Effector memory CD4-positive, alpha-beta T cell (primary cell): ENCODE data around the gene GTPBP2.
"Not testable (repeated sequence)": the region's sequence is repeated elsewhere in the genome, so short reads cannot be mapped to it uniquely, and the experiment has no call there.

Experiments
- DNase-seq, 3 donors: peaks; one replicate each; pipeline ENCODE4 v3.0.0-alpha.2; 2020
- H3K27ac ChIP-seq: 2 replicates; pipeline ENCODE4 v1.7.0; 2013; ENCODE audit warnings: mild to moderate bottlenecking, low read length, moderate library complexity; ENCODE audit not compliant: insufficient read depth, poor library complexity, severe bottlenecking
- H3K27me3 ChIP-seq: replicated peaks from 2 replicates; pipeline ENCODE4 v1.7.0; 2013; ENCODE audit warnings: mild to moderate bottlenecking, low read length; ENCODE audit not compliant: insufficient read depth, control insufficient read depth, poor library complexity, severe bottlenecking
- H3K36me3 ChIP-seq: 2 replicates; pipeline ENCODE4 v1.7.0; 2013; ENCODE audit warnings: mild to moderate bottlenecking, low read length, moderate library complexity; ENCODE audit not compliant: control insufficient read depth, insufficient read depth
- H3K4me1 ChIP-seq: 2 replicates; pipeline ENCODE4 v1.7.0; 2013; ENCODE audit warnings: low read length, mild to moderate bottlenecking; ENCODE audit not compliant: control insufficient read depth, insufficient read depth, poor library complexity, severe bottlenecking
- H3K4me3 ChIP-seq: 2 replicates; pipeline ENCODE4 v1.7.0; 2013; ENCODE audit warnings: low read length, low read depth, mild to moderate bottlenecking; ENCODE audit not compliant: insufficient read depth, poor library complexity, severe bottlenecking
- H3K9me3 ChIP-seq: 2 replicates; pipeline ENCODE4 v1.7.0; 2013; ENCODE audit warnings: mild to moderate bottlenecking, low read length, moderate library complexity; ENCODE audit not compliant: control insufficient read depth

Gene GTPBP2

GRCh38 chr6:43608807-43609206, 20.3 kb downstream of the GTPBP2 start:
- Histone ChIP-seq H3K4me1 (no peaks in the 10 kb centered on the region), H3K36me3 (peaks cover 30% of the 10 kb centered on the region), H3K9me3 (no peaks in the 10 kb centered on the region), H3K27me3 (no peaks in the 10 kb centered on the region), H3K27ac (no peak overlapping the region), H3K4me3 (no peak overlapping the region)
- DNase-seq = no peak

GRCh38 chr6:43608310-43608763, 20.7 kb downstream of the GTPBP2 start:
- Histone ChIP-seq H3K4me1 (no peaks in the 10 kb centered on the region), H3K9me3 (no peaks in the 10 kb centered on the region), H3K4me3 (no peak overlapping the region), H3K27ac (no peak overlapping the region), H3K36me3 (peaks cover 31% of the 10 kb centered on the region), H3K27me3 (no peaks in the 10 kb centered on the region)
- DNase-seq = peak in 2 of 3 donors; percentile 8 to 36

DNA sequence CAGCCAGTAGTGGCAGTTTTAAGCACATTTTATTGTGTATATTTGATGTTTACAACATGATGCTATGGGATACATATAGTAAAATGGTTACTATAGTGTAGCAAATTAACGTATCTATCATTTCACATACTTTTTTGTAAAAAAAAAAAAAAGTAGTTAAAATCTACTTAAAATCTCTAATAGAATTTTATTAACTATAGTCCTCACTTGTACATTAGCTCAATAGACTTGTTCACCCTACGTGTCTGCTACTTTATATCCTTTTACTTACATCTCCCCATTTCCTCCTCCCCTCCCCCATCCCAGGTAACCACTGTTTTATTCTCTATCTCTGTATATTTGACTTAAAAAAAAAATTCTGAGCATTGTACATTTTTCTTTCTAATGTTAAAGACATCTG, 23.0 kb downstream of the GTPBP2 start:
- H3K27me3 ChIP-seq = no peaks in the 10 kb centered on the region
- H3K4me3 ChIP-seq = no peak overlapping the region
- no peaks in the 10 kb centered on the region for H3K4me1 ChIP-seq
- DNase-seq = no peak
- no peak overlapping the region for H3K27ac ChIP-seq
- H3K9me3 ChIP-seq = no peaks in the 10 kb centered on the region
- H3K36me3 ChIP-seq = peaks cover 33% of the 10 kb centered on the region

GRCh38 chr6:43604174-43604573, 24.9 kb downstream of the GTPBP2 start:
- Histone ChIP-seq H3K36me3 (peaks cover 25% of the 10 kb centered on the region), H3K4me1 (no peaks in the 10 kb centered on the region), H3K27ac (no peak overlapping the region), H3K4me3 (no peak overlapping the region), H3K27me3 (no peaks in the 10 kb centered on the region), H3K9me3 (no peaks in the 10 kb centered on the region)
- no peak for DNase-seq

- no peak overlapping the region for H3K27ac ChIP-seq
- H3K4me3 ChIP-seq = no peak overlapping the region
- peaks cover 34% of the 10 kb centered on the region for H3K36me3 ChIP-seq
- H3K4me1 ChIP-seq = no peaks in the 10 kb centered on the region
- H3K9me3 ChIP-seq = no peaks in the 10 kb centered on the region
- DNase-seq = no peak
- H3K27me3 ChIP-seq = no peaks in the 10 kb centered on the region
These were observed 28.5 kb downstream of the GTPBP2 start for GRCh38 chr6:43600595-43600994.

DNA sequence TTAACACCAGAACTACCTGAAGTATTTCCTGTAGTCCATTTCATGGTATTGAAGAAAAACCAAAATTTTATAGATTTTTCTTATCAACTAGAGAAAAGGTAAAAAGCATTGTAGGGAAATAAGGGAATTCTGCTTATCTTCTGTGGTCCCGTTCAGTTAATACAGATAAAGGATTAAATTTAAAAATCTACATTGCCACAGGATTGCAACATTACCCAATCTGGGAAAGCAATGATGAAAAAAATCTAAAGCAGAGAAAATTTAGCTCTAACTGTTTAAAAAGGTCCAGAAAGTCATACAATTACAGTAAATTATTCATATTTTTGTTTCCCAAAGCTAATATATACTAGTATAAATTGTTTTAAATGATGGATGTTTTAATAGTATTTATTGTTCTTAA, 35.1 kb downstream of the GTPBP2 start:
- peaks cover 16% of the 10 kb centered on the region for H3K36me3 ChIP-seq
- no peak overlapping the region for H3K27ac ChIP-seq
- H3K4me1 ChIP-seq = no peaks in the 10 kb centered on the region
- H3K9me3 ChIP-seq = no peaks in the 10 kb centered on the region
- no peak for DNase-seq
- no peaks in the 10 kb centered on the region for H3K27me3 ChIP-seq
- H3K4me3 ChIP-seq = no peak overlapping the region

DNA sequence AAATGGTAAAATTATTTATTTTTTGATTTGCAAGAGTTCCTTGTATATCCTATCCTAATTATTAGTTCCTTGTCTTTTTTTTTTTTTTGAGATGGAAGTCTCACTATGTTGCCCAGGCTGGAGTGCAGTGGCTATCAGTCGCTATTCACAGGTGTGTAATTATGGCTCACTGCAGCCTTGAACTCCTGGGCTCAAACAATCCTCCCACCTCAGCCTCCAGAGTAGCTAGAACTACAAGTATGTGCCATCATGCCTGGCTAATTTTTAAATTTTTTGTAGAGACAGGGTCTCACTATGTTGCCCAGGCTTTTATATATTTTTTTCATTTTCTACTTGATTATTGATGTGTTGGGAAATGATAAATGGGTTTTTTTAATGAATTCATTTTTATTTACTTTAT, 39.5 kb downstream of the GTPBP2 start:
- DNase-seq, H3K27ac ChIP-seq, H3K9me3 ChIP-seq, H3K4me1 ChIP-seq, H3K4me3 ChIP-seq, H3K27me3 ChIP-seq: not testable (repeated sequence)
- peaks cover 23% of the 10 kb centered on the region for H3K36me3 ChIP-seq

DNA sequence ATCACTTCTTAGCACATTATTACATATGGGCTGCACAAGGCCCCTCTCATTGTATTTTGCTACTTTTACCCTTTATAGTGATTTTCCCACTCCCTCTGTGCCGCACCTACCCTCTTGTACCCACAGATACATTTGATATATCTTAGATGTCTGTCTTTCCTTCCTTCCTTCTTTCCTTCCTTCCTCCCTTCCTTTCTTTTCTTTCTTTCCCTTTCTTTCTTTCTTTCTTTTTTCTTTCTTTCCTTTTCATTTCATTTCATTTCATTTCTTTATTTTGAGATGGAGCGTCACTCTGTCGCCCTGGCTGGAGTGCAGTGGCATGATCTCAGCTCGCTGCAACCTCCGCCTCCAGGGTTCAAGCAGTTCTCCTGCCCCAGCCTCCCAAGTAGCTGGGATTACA, 40.9 kb downstream of the GTPBP2 start:
- Histone ChIP-seq H3K27ac (no peak overlapping the region), H3K4me3 (no peak overlapping the region), H3K27me3 (no peaks in the 10 kb centered on the region), H3K9me3 (no peaks in the 10 kb centered on the region), H3K4me1 (peaks cover 17% of the 10 kb centered on the region), H3K36me3 (peaks cover 27% of the 10 kb centered on the region)
- DNase-seq = no peak

GRCh38 chr6:43584892-43585570, 44.0 kb downstream of the GTPBP2 start:
- H3K4me1 ChIP-seq = peaks cover 17% of the 10 kb centered on the region
- no peaks in the 10 kb centered on the region for H3K9me3 ChIP-seq
- peaks cover 21% of the 10 kb centered on the region for H3K36me3 ChIP-seq
- no peak overlapping the region for H3K4me3 ChIP-seq
- no peak for DNase-seq
- H3K27ac ChIP-seq = peak overlapping the region; percentile 57
- no peaks in the 10 kb centered on the region for H3K27me3 ChIP-seq

DNA sequence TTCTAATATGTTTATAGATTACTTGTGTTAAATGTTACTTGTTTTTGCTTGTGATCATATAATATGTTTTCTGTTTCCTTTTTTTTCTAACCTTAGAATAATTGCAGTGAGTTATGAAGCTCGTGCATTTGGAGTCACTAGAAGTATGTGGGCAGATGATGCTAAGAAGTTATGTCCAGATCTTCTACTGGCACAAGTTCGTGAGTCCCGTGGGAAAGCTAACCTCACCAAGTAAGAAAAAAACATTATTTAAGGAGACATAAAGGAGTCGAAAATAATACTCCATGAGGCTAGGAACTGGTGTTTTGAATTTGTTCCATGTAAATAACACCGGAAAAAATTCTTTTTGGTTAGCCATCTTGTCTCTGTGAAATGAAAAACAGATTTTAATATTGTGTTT, 46.2 kb downstream of the GTPBP2 start:
- no peaks in the 10 kb centered on the region for H3K27me3 ChIP-seq
- H3K27ac ChIP-seq = no peak overlapping the region
- H3K4me1 ChIP-seq = peaks cover 20% of the 10 kb centered on the region
- no peaks in the 10 kb centered on the region for H3K9me3 ChIP-seq
- peaks cover 14% of the 10 kb centered on the region for H3K36me3 ChIP-seq
- no peak overlapping the region for H3K4me3 ChIP-seq
- no peak for DNase-seq
